Stimulated activated CD4-positive, alpha-beta T cell treated with anti-CD3 and anti-CD28 coated beads, Interleukin-1b, Interleukin-23, amount 100 ng/mL, for 4 hours (primary cell): ENCODE measurements around the gene LIMCH1.

Experiments used
- DNase-seq, 2 donors: peaks; one replicate each; pipeline ENCODE4 v3.0.0-alpha.2; 2020; ENCODE audit warnings: low read depth in 2 of 2

Gene LIMCH1

DNA sequence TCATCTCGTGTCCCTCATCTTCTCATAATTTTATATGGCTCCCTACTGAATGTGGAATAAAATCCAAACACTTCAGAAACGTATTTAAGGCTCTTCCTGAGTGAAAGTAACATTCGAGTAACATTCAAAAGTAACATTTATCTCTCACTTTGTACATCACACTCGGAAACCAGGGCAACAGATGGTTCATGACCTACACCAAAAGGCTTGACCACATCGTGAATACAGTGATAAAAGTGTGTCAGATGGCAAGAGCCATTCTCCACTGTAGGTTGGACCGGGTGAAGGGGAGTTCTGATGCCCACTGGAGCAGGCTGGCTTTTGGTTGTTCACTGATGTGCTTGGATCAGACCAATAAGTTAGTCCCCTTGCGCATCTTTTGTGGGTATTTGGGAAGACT, 5.6 kb upstream of the LIMCH1 start:
- DNase-seq: no peak

DNA sequence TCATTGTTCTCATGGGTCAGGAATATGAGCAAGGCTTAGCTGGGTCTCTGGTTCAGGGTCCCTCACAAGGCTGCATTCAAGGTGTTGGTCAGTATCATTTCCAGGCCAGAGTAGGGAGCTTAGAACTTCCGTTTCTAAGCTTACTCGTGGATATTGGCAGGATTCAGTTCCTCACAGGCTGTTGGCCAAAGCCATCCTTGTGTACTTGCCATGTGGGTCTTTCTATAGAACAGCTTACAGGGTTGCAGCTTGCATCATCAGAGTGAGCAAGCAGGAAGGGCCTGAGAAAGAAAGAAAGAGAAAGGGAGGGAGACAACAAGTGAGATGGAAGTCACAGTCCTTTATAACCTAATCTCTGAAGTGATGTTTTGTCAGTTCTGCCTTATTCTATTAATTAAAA, 5.1 kb upstream of the LIMCH1 start:
- DNase-seq: no peak

DNA sequence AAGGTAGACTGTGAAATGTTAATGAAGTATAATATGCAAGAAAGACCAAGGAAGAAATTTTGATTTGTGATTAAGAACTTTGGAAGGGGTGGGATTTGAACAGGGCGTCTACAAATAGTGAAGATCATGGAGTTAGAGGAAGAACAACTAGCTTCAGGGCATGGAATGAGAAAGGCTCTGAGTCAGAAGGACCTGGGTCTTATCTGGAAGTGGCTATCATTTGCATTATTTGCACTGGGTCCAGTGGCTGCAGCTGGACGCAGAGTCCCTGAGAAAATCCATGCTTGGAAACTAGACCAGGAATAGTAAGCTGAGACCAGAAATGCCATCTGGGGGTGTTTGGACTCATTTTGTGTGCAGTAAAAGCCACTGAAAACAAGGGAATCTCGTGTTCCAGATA, 4.3 kb upstream of the LIMCH1 start:
- DNase-seq: no peak

DNA sequence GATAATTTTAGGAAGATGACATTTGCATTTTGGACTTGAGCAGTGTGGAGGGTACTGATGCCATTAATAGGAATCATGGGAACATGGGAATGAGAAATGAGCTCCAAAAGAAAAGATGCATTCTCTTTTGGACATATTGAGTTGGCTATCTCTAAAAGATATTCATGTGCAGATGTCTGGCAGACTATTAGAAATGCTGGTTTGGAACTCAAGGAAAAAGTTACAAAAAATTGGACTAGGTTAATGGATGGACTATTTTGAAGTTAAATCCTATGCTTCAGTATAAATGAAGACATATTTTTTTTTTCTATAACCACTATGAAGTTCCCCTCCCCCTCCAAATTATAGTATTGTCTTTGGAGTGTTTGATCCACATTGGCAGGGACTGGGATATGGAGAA, 3.6 kb upstream of the LIMCH1 start:
- DNase-seq: no peak

DNA sequence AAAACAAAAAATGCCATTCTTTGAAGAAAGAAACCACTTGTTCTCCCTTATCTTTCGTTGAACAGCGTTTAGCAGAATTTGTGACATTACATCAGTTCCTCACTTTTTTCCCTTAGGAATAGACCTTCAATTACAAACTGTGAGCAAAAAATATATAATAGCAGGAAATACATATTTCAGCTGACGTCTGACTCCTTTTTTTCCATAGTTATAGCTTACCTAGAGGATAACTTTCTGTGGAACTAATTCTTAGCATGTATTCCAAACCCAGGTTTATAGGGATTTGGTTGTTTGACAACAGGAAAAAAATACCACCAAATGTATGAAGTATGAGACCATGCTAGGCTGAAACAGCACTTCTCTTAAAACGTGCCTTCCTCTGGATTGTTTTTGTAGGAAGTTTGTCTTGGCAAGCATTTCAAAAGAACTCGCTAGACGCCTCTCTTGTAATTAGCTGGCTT, 2.0 kb upstream of the LIMCH1 start:
- DNase-seq: no peak

DNA sequence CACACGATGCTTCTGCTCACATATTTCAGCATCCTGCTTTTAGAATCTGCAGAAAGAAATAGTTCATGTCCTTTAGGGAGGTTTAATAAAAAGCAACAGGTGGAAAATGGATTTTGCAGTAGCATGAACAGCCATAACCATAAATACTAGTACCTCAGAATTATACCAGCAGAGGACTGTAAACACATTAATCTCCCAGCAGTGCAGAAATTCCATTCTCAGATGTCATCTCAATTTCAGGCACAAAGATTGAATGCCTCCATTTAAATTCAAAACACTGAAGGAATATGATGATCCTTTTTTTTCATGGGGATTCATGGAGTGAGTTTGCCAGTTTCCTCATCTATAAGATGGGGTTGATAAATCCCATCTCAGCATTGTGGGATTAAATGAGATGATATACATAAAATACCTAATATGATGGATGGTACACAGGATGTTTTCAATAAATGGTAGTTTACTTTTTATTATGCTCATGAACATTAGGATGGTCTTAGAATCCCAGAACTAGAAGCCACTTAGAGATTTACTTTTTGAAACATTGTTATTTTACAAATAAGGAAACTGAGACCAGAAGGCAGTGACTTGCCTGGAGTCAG, 566 bp upstream of the LIMCH1 start:
- no peak for DNase-seq

DNA sequence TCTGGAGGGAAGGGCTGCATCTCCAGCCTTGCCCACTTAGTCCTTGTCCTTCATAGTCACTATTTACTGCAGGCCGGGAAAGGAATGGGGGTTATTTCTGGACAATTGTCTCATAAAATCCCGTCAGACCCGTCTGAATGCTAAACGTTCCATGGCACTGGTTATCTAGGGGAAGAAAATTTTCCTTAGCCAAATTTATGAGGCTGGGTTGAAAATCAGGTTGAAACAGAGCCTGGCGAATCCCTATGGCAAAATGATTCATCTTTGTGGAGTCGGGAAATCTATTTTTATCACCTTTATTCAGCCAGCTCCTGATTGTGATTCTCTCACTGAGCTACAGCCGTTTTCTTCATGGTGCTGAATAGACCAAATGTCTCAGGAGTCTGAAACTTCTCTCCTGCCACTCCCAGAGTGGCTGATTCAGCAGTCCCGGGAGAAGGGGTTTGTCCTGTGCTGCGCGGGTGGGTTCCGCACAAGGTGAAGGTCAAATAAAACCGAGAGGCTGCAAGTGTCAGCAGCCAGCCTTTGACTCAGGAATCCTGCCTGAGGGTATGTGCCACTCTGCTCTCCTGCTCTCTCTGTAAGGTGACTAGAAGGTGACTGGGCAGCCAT, 1.0 kb downstream of the LIMCH1 start:
- DNase-seq: no peak

DNA sequence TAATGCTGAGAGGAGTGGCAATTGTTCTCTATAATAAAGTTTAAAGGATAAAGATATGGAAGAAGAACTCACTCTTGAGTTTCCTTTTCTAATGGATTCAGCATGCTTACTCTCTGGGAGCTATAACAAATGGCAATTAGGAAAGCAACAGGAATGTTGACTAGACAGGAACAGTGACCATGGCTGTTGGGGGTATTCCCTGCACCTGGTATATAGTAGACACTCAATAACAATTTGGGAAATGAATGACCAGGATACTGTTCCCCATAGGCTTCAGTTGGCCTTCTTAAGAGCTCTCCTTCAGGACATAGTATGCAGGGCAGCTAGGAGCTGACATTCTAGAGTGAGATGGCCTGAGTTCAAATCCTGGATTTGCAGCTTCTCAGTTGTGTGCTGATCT, 1.8 kb downstream of the LIMCH1 start:
- DNase-seq: no peak

DNA sequence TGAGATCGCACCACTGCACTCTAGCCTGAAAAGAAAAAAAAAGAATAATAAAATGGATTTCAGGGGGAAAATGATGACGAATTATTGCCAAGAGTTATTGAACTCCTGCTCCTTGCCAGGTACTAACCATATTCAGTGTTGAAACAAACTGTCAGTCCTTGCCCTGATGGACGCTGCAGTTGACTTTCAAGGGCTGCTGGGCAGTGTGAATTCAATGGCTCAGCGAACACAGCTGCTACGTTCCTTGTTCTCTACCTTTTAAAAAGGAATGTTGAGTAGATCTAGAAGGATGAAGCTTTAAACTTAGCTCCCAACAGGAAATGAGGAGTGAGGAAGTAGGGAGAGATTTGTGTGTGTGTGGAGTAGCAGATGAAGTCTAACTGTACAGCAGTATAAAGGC, 2.7 kb downstream of the LIMCH1 start:
- DNase-seq: no peak

DNA sequence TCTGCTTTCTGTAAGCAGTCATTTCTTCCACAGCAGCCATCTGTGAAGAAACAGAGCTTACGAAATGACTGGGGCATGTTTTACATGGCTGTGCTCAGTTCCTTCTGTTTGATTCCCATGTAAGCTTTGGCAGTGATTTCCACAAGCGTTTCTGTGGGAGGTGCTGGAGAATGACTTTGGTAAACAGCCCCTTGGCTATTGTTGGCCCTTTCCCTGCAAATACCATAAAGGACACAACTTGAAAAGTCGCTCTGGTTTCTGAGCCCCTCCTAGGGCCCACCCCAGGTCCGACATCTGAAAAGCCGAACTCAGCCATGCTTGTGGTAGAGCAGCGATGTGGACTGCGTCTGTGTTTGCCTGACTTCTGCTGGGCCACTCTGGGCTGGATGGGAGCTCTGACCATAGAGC, 3.7 kb downstream of the LIMCH1 start:
- no peak for DNase-seq

DNA sequence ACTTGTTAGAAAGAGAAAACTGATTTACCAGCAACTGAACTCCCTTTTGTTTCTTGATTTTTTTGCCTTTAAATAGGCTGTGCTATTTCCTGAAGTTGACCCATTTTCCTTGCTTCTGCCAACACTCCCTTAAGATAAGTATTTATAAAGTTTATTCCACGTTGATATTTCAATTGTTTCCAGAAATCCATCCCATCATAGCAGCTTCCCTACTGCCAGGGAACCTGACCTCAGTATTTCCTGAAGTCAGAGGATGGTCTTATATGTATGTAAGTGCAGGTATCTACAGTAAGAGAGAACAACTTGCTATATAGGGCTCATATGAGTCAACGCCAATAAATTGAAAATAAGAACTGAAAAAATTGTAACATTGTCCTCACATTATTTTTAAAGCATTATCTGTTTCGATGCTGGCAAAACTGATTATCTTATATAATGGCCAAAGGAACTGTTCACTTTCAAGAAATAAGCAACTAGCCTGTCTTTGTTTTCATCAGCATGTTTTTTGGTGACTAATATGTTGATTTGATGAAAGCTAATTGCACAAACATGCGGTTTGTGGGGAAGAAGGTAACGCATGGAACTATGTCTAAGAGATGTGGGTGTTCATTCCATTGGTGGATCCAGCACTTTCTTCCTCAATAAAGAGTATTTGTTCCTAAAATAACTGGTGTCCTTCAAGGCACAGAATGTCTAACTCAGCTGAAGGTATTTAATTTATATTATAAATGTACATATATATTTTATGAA, 4.7 kb downstream of the LIMCH1 start:
- DNase-seq: no peak

DNA sequence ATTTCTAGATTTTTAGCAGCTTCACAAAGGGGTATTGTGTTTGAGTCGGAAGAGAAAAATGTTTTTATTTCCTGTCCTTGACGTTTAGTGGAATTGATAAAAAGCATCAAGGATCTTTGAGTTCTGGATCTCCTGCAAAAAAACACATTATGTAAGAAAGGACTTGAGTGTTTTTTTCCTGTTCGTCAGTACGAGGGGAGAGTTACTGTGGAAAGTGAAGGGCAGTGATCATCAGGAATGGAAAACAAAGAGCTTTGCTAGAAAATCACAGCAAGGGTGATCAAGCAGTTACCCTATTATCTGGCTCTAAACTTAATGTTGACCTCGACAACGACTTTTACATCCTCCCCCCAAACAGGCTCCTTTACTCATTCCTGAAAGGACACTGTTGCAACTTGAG, 7.3 kb downstream of the LIMCH1 start:
- DNase-seq: no peak

DNA sequence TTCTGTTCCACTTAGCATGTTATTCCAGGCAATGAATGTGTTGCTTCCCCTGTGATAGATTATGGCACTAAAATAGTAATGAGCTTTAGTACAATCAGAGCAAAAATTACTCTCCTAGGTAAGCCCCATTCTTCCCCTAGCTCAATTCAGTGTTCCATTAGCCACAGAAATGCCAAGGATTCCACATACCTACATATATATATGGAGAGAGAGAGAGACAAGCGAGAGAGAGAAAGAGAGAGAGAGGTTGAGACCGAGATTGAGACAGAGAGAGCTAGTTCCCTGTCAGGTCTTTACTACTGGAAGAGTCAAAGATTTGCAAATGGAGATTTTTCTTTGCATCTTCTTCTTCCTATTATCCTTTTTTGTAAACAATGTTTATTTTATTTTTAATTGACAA, 8.7 kb downstream of the LIMCH1 start:
- DNase-seq: no peak

DNA sequence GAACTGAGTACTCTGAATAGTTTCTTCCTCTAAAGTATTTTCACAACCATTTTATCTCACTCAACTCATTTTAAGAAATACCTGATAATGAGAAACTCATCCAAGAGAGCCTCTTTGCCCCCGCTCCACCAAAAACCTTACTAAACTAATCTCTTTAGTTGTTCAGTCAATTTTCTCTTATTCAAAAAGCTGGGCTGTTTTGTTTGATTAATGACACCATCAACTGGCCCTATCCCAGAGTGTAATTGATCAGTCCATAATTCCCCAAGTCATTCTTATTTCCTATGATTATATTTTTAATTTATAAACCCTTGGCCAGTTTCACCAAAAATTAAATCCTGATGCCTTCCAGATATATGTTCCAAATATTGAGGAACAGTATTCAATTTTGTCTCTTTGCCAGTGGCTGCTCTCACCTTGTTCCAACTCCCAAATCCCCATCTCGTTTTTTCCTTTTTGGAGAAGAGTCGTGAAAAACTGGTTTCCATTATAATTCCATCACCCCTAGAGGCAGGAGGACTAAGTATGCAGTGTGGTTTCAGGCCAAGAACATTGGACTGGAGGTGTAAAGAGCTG, 10.4 kb downstream of the LIMCH1 start:
- no peak for DNase-seq

DNA sequence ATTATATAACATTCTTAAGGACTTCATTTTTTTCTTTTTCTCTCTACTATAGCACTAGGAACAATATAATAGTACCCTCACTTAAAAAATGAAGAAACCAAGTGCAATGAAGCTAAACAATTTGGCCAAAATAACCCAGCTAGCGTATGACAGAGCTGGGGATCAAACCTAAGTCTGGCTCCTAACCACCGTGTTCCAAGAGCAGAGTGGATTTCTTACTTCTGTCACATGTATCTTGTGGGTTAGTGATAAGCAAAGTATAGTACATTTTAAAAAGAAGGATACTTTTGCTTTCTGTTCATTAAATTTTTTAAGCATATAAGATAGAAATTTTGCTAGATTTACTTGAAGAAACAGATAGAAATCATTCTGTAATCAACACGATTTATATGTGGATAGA, 11.5 kb downstream of the LIMCH1 start:
- DNase-seq: no peak

DNA sequence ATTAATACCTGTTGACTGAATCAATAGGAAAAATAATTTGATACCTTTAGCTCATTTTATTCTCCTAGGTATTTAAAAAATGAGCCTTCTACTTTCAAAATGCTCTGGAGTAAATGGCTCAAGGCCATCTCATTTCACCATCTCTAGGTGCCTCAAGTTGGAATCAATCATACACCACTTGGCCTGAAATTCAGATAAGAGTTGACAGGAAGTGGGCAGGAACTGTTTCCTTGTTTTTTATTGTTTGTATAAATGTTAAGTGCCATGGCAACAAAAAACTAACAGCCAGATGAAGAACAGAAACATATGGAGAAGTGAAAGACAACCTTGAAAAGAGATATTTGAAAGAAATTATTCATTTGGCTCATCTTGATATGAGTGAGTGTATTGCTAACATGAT, 12.4 kb downstream of the LIMCH1 start:
- no peak for DNase-seq

DNA sequence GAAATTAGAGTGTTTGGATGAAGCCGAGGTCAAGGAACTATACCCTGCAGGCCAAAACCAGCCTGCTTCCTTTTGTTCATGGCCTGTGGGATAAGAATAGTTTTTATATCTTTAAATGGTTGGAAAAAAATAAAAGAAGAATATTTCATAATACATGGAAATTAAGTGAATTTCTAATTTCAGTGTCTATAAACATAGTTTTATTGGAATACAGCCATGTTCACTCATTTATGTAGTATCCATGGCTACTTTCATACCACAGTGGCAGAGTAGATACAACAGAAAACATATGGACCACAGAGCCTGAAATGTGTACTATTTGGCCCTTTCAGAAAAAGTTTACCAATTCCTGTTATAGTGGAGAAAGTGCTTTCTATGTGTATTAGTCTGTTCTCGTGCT, 13.6 kb downstream of the LIMCH1 start:
- DNase-seq: no peak

DNA sequence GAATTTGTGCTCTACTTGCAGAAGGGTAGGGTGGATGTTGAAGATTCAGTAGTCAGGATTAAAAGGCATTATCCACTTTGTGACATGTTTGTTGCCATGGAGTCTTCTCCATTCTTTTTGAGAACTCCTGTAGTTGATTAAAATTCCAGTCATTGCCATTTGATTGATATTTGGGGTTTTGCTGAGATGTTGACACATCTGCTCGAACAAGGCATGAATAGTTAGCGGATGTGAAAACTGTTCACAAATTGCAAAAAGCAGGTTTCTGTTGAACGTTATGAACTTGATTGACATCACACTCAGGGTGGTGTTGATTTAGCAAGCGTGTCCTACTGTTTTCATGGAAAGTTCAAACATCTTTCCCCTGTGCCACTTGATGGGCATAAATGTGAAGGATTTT, 16.9 kb downstream of the LIMCH1 start:
- no peak for DNase-seq

DNA sequence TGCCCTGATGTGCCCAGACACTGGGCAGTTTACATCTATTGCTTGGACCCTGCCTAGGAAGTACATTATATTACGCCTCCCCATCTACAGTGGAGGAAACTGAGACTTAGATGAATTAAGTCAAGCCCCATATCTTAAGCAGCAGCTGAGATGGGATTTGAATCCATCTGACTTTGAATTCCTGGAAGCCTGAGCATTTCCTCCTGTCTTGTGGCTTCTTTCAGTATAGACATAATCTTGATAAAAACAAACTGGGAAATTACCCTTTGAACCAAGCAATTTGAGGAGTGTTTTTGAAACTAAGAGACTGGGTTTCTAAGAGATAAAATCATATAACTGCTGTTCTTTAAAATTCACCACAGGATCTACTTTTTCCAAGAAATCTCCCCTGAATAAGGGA, 18.6 kb downstream of the LIMCH1 start:
- DNase-seq: no peak

DNA sequence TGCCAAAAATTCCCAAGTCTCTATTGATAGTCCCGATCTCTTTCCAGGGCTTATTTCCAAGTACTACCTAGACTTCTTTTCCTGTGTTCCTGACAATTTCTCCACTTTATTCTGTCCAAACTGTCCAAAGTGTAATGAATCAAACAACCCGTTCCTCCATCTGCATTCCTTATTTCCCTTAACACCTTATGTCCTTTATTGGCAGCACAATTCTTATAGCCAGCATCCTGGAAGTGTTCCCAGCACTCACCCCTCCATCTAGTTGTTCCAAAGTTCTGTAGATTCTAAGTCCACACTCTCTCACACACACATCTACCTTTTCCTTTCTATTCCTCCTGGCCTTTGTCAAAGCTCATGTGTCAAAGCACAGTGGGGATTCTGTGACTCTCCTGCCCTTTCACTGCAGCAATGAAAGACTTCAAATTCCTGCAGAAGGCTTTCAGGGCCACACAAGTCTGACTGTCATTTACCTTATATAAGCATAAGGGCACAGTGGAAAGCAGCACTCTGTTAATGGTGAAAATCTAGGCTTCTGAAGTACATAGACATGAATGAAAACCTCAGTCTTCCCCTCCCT, 22.1 kb downstream of the LIMCH1 start:
- DNase-seq: no peak

DNA sequence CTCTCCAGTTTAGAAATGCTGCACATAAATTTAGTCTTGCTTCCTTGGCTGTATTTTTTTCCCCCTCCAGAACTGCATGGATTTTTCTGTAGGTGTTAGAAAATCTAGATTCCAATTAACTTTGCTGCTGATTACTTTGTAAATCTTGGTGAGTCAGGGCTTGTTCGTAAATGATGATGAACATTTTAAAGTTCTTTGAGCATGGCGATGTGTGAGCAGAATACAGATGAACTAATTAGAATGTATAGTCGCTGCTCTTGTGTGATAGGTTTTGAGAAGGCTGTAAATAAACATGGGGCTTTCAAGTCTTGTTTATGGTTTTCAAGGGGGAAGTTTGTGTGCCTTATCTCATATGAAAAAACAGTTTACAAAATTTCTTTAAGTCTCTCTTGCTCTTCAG, 23.3 kb downstream of the LIMCH1 start:
- DNase-seq: no peak

DNA sequence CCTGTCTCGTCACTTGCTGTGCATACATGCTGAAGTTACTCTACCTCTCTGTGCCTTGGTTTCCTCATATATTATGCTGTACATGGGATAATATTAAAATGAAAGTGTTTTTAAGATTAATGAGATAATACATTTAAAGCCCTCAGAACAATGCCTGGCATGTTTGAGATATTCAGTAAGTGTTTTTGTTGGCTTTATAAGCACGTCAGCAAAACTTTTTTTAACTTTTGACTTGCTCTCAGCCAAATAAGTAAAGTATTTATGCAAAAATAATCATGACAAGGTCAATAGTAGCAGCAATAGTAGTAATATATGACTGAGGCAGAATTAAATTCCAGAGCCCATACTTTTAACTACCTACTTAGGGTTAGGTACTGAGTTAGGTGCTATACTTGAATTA, 29.2 kb downstream of the LIMCH1 start:
- no peak for DNase-seq

DNA sequence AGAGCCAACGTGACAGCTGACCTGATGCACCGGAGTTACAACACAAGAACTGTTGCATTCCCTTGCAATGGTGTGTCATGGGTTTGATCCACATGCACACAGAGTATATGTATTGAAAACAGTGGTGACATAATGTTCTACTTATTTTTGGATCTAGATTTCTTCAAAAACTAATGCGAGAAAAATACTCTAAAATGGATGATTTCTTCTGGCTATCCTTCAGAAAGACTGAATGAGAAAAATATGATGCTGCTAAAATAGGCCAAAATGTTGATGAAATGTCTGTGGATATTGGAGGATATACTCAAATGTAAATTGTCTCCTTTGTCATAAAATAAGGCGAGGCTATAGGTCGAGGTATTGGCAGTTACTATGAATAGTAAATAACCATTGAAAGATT, 30.4 kb downstream of the LIMCH1 start:
- no peak for DNase-seq
